Osteoblast (primary cell): ENCODE measurements around the gene IL19. TPM values are rescaled to one million over a fixed set of nuclear protein-coding genes. Genes with fewer than 3 reads are reported as not detected.

ENCODE experiments used
- DNase-seq: peaks from one replicate; pipeline ENCODE4 v3.0.0; 2011; ENCODE audit warnings: low spot score, mixed read lengths; ENCODE audit not compliant: insufficient read length; ENCODE audit errors: missing footprints
- H2AFZ ChIP-seq: 2 replicates; pipeline ENCODE4 v1.6.0; 2011; ENCODE audit warnings: mild to moderate bottlenecking, low read length
- H3K27ac ChIP-seq: 2 replicates; pipeline ENCODE4 v1.5.1; 2011; ENCODE audit warnings: mild to moderate bottlenecking, low read depth, low read length, moderate library complexity
- H3K27me3 ChIP-seq: 2 replicates; pipeline ENCODE4 v1.6.0; 2012; ENCODE audit warnings: mild to moderate bottlenecking, control low read depth, inconsistent platforms, low read length, moderate library complexity; ENCODE audit not compliant: insufficient read depth
- H3K36me3 ChIP-seq: 2 replicates; pipeline ENCODE4 v1.5.1; 2011; ENCODE audit warnings: mild to moderate bottlenecking, low read length, control low read depth, moderate library complexity; ENCODE audit not compliant: insufficient read depth
- H3K4me1 ChIP-seq: 2 replicates; pipeline ENCODE4 v1.5.1; 2011; ENCODE audit warnings: mild to moderate bottlenecking, low read length, control low read depth, moderate library complexity; ENCODE audit not compliant: insufficient read depth
- H3K4me2 ChIP-seq: 2 replicates; pipeline ENCODE4 v1.6.0; 2011; ENCODE audit warnings: mild to moderate bottlenecking, low read length; ENCODE audit not compliant: insufficient read depth
- H3K4me3 ChIP-seq: fragments of 200-600 bp; sonication (generic); 3 replicates; pipeline ENCODE4 v1.5.1; 2012; ENCODE audit warnings: mild to moderate bottlenecking, low read length, inconsistent platforms; ENCODE audit not compliant: insufficient read depth
- H3K79me2 ChIP-seq: 2 replicates; pipeline ENCODE4 v1.6.0; 2012; ENCODE audit warnings: mild to moderate bottlenecking, low read length, control low read depth, inconsistent platforms; ENCODE audit not compliant: insufficient read depth
- H3K9me3 ChIP-seq: 2 replicates; pipeline ENCODE4 v1.5.1; 2011; ENCODE audit warnings: low read depth, low read length, control low read depth
- H4K20me1 ChIP-seq: 2 replicates; pipeline ENCODE4 v1.6.0; 2012; ENCODE audit warnings: mild to moderate bottlenecking, low read length, control low read depth; ENCODE audit not compliant: insufficient read depth
- CTCF ChIP-seq: IDR thresholded peaks from 2 replicates; pipeline ENCODE4 v1.5.1; 2011; ENCODE audit warnings: mild to moderate bottlenecking, low read depth, low read length, moderate library complexity; ENCODE audit errors: extremely low read depth
- total RNA-seq: library from RNA; depleted of rRNA; stranded (reverse); fragments of >200 nt; gene quantifications from 2 replicates; pipeline ENCODE4 v1.2.3, GENCODE V29; 2012

The IL19 gene
- total RNA-seq, 1 donor, result not detected

- no peak overlapping the region for H3K27ac ChIP-seq
- peaks cover 2% of the 10 kb centered on the region for H3K27me3 ChIP-seq
- H2AFZ ChIP-seq, result no peak overlapping the region
- no peaks in the 10 kb centered on the region for H3K9me3 ChIP-seq
- no peak overlapping the region for H3K4me2 ChIP-seq
- H3K36me3 ChIP-seq, result no peaks in the 10 kb centered on the region
- no peaks in the 10 kb centered on the region for H3K79me2 ChIP-seq
- H3K4me1 ChIP-seq, result peaks cover 18% of the 10 kb centered on the region
- peak; percentile 10 for DNase-seq
- TF ChIP-seq CTCF, result no peak
- no peak overlapping the region for H3K4me3 ChIP-seq
- H4K20me1 ChIP-seq, result no peaks in the 10 kb centered on the region
Observed at GRCh38 chr1:206790502-206791250, 20.1 kb downstream of the IL19 start.

- Histone ChIP-seq H3K79me2 (no peaks in the 10 kb centered on the region), H2AFZ (no peak overlapping the region), H3K4me2 (no peak overlapping the region), H3K36me3 (no peaks in the 10 kb centered on the region), H3K4me3 (no peak overlapping the region), H3K4me1 (peaks cover 18% of the 10 kb centered on the region), H4K20me1 (no peaks in the 10 kb centered on the region), H3K27me3 (no peaks in the 10 kb centered on the region), H3K9me3 (no peaks in the 10 kb centered on the region), H3K27ac (peak overlapping the region; percentile 75)
- no peak for TF ChIP-seq CTCF
- peak; percentile 32 for DNase-seq
Observed at GRCh38 chr1:206792939-206793607, 22.5 kb downstream of the IL19 start.

- Histone ChIP-seq H4K20me1 (no peaks in the 10 kb centered on the region), H3K79me2 (no peaks in the 10 kb centered on the region), H3K27ac (no peak overlapping the region), H3K4me1 (peaks cover 18% of the 10 kb centered on the region), H3K36me3 (no peaks in the 10 kb centered on the region), H3K9me3 (no peaks in the 10 kb centered on the region), H3K4me3 (no peak overlapping the region), H3K27me3 (no peaks in the 10 kb centered on the region), H3K4me2 (no peak overlapping the region), H2AFZ (no peak overlapping the region)
- no peak for TF ChIP-seq CTCF
- DNase-seq, result no peak
Observed at GRCh38 chr1:206793620-206794019, 23.0 kb downstream of the IL19 start.

- Histone ChIP-seq H3K36me3 (no peaks in the 10 kb centered on the region), H3K79me2 (no peaks in the 10 kb centered on the region), H3K4me3 (no peak overlapping the region), H3K27me3 (no peaks in the 10 kb centered on the region), H2AFZ (no peak overlapping the region), H3K9me3 (no peaks in the 10 kb centered on the region), H3K27ac (no peak overlapping the region), H3K4me1 (peaks cover 23% of the 10 kb centered on the region), H3K4me2 (no peak overlapping the region), H4K20me1 (no peaks in the 10 kb centered on the region)
- TF ChIP-seq CTCF, result no peak
- DNase-seq, result peak; percentile 8
Observed at GRCh38 chr1:206794294-206794908, 23.8 kb downstream of the IL19 start.
